Putamen (tissue), 1 donor: ENCODE data around the gene SLC25A33.
"Not testable (repeated sequence)": the region's sequence is repeated elsewhere in the genome, so short reads cannot be mapped to it uniquely, and the experiment has no call there.

Experiments
- DNase-seq: peaks from one replicate; pipeline ENCODE4 v3.0.0-alpha.2; 2016; ENCODE audit warnings: low spot score

The SLC25A33 gene

GRCh38 chr1:9625030-9625429 lies 85.8 kb downstream of the SLC25A33 start:
- DNase-seq: not testable (repeated sequence)

GRCh38 chr1:9626201-9626608 lies 86.9 kb downstream of the SLC25A33 start:
- DNase-seq: no peak

GRCh38 chr1:9628541-9629444 lies 89.5 kb downstream of the SLC25A33 start:
- no peak for DNase-seq

- DNase-seq: no peak
Observed at GRCh38 chr1:9629445-9630201, 90.4 kb downstream of the SLC25A33 start.

DNA sequence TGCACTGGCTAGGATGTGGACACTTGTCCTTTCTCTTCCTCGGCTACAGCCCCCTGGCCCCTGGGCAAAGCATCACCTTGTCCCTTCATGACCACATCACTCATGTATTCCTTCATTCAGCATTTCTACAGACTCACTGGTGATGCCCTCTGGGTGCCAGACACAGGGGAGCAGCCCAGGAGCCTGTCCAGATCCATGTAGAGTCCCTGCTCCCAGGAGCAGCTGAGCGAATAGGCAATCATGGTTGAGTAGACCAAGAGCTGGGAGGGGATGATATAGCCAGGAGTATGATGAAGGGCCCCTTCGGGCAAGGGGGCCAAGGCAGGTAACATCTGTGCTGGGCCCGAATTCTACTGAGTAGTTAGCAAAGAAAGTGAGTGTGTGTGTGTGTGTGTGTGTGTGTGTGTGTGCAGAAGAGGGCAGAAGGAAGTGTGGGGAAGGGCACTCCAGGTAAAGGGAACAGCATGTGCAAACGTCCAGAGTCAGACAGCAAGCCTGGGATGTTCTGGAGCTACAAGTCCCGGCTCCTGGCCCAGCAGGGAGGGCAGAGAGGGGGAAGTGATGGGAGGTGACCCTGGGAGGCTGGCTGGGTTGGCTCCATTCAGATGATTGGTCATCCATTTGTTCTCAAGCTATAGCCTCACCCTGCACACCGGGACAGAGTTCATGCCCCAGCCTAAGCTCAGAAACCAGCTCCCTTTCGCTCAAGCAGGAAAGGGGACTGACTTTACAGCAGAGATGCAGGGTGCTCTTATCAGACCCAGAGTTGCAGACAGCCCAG lies 91.3 kb downstream of the SLC25A33 start:
- DNase-seq: no peak

- no peak for DNase-seq
Observed at GRCh38 chr1:9631613-9632012, 92.3 kb downstream of the SLC25A33 start.

GRCh38 chr1:9633493-9633892 lies 94.2 kb downstream of the SLC25A33 start:
- DNase-seq: no peak

- DNase-seq: no peak
Observed at GRCh38 chr1:9634582-9634981, 95.3 kb downstream of the SLC25A33 start.
